Astrocyte of the cerebellum (primary cell): ENCODE measurements around the gene TK1.

Experiments
- DNase-seq: peaks from one replicate; pipeline ENCODE4 v3.0.0-alpha.2; 2011; ENCODE audit warnings: low read depth
- H3K4me3 ChIP-seq: 2 replicates; pipeline ENCODE4 v1.5.1; 2011; ENCODE audit warnings: mild to moderate bottlenecking, low read depth, low read length, moderate library complexity
- CTCF ChIP-seq: IDR thresholded peaks from 2 replicates; pipeline ENCODE4 v1.5.1; 2012; ENCODE audit warnings: low read length, low read depth, moderate library complexity, mild to moderate bottlenecking; ENCODE audit errors: missing control alignments
- in situ Hi-C: cut with HindIII; loops from 2 replicates; pipeline ENCODE4 v1.10.0; 2017; ENCODE audit warnings: low sequenced_read_pairs

The TK1 gene

GRCh38 chr17:78206298-78206697 is 19.4 kb upstream of the TK1 start:
- in situ Hi-C loops: no loop called here
- no peak for TF ChIP-seq CTCF
- H3K4me3 ChIP-seq: no peak overlapping the region
- DNase-seq: no peak

- no peak overlapping the region for H3K4me3 ChIP-seq
- in situ Hi-C loops: no loop called here
- no peak for DNase-seq
- no peak for TF ChIP-seq CTCF
Observed at GRCh38 chr17:78205124-78205775, 18.4 kb upstream of the TK1 start.

- H3K4me3 ChIP-seq: no peak overlapping the region
- in situ Hi-C loops: no loop called here
- no peak for TF ChIP-seq CTCF
- no peak for DNase-seq
Observed at GRCh38 chr17:78204387-78205123, 17.7 kb upstream of the TK1 start.

GRCh38 chr17:78202666-78203065 is 15.8 kb upstream of the TK1 start:
- H3K4me3 ChIP-seq: no peak overlapping the region
- DNase-seq: no peak
- no peak for TF ChIP-seq CTCF
- in situ Hi-C loops: no loop called here

- TF ChIP-seq CTCF: no peak
- no peak overlapping the region for H3K4me3 ChIP-seq
- in situ Hi-C loops: no loop called here
- DNase-seq: no peak
Observed at GRCh38 chr17:78200451-78200850, 13.6 kb upstream of the TK1 start.

- in situ Hi-C loops: loop anchor here (5.0 kb wide), 2 partner anchors 60 to 85 kb away; no protein-coding TSS in a partner anchor
- no peak for TF ChIP-seq CTCF
- H3K4me3 ChIP-seq: no peak overlapping the region
- DNase-seq: no peak
Observed at GRCh38 chr17:78197147-78197832, 10.4 kb upstream of the TK1 start.
